K562 (cell line): ENCODE results near the gene ZNF785. TPM values are rescaled to one million over a fixed set of nuclear protein-coding genes. Genes with fewer than 3 reads are reported as not detected.

ENCODE experiments used
- CBFA2T2 ChIP-seq: fragments of 450-650 bp; conservative IDR thresholded peaks from 2 replicates; pipeline ENCODE4 v1.6.1; 2017; ENCODE audit warnings: mild to moderate bottlenecking
- CSDE1 ChIP-seq, 2 experiments: fragments of 450-650 bp; IDR thresholded peaks; 2 replicates each; pipeline ENCODE4 v1.6.1; 2016; ENCODE audit warnings: mild to moderate bottlenecking in 1 of 2
- E2F5 ChIP-seq: sonication (generic); formaldehyde crosslinking; IDR thresholded peaks from 2 replicates; pipeline ENCODE4 v1.8.0; 2022; ENCODE audit warnings: mild to moderate bottlenecking, missing genetic modification reagents
- EP400 ChIP-seq: fragments of 450-650 bp; IDR thresholded peaks from 2 replicates; pipeline ENCODE4 v1.6.1; 2017; ENCODE audit warnings: antibody characterized with exemption, mild to moderate bottlenecking, moderate library complexity
- GTF2F1 ChIP-seq: IDR thresholded peaks from 2 replicates; pipeline ENCODE4 v1.6.1; 2011; ENCODE audit warnings: low read depth, low read length, improper control_type of control experiment
- KAT8 ChIP-seq: fragments of 450-650 bp; IDR thresholded peaks from 2 replicates; pipeline ENCODE4 v1.6.1; 2016; ENCODE audit warnings: low read depth, mild to moderate bottlenecking
- MXI1 ChIP-seq: IDR thresholded peaks from 2 replicates; pipeline ENCODE4 v1.6.1; 2011; ENCODE audit warnings: low read depth, mild to moderate bottlenecking, improper control_type of control experiment, low read length
- NR4A1 ChIP-seq, 2 experiments: fragments of 250-450 bp in 1 of 2; fragments of 450-650 bp in 1 of 2; sonication (Bioruptor Pico) in 1 of 2; IDR thresholded peaks; 2 replicates each; pipeline versions ENCODE4 v1.4.0 to v1.6.1; 2016 to 2020; ENCODE audit warnings: mild to moderate bottlenecking in 2 of 2, missing compliant biosample characterization in 1 of 2, missing genetic modification characterization in 1 of 2, moderate library complexity in 1 of 2
- POLR2A ChIP-seq: fragments of 450-650 bp; conservative IDR thresholded peaks from 2 replicates; pipeline ENCODE4 v1.6.1; 2016
- POLR2AphosphoS5 ChIP-seq: IDR thresholded peaks from 2 replicates; pipeline ENCODE4 v1.6.1; 2011; ENCODE audit warnings: mild to moderate bottlenecking, low read depth, low read length, moderate library complexity; ENCODE audit not compliant: control insufficient read depth, insufficient read depth
- RB1 ChIP-seq: fragments of 450-650 bp; IDR thresholded peaks from 2 replicates; pipeline ENCODE4 v1.6.1; 2017; ENCODE audit warnings: low read depth, mild to moderate bottlenecking
- RUNX1 ChIP-seq: sonication (generic); IDR thresholded peaks from 2 replicates; pipeline ENCODE4 v1.6.1; 2016; ENCODE audit warnings: antibody characterized with exemption, low read depth
- SUPT5H ChIP-seq: fragments of 450-650 bp; IDR thresholded peaks from 2 replicates; pipeline ENCODE4 v1.6.1; 2016
- TARDBP ChIP-seq: fragments of 450-650 bp; IDR thresholded peaks from 2 replicates; pipeline ENCODE4 v1.6.1; 2016
- TEAD2 ChIP-seq: fragments of 450-650 bp; IDR thresholded peaks from 2 replicates; pipeline ENCODE4 v1.6.1; 2016; ENCODE audit warnings: missing genetic modification characterization, control low read depth, missing compliant biosample characterization
- ZBTB8A ChIP-seq: fragments of 450-650 bp; IDR thresholded peaks from 2 replicates; pipeline ENCODE4 v1.6.1; 2018; ENCODE audit warnings: mild to moderate bottlenecking, moderate library complexity; ENCODE audit not compliant: partially characterized antibody
- ZBTB9 ChIP-seq: fragments of 450-650 bp; formaldehyde crosslinking; IDR thresholded peaks from 2 replicates; pipeline ENCODE4 v1.4.0; 2020; ENCODE audit warnings: mild to moderate bottlenecking, moderate library complexity
- ZNF384 ChIP-seq: IDR thresholded peaks from 2 replicates; pipeline ENCODE4 v1.6.1; 2012; ENCODE audit warnings: low read depth, low read length, improper control_type of control experiment
- ZNF511 ChIP-seq: sonication (generic); formaldehyde crosslinking; IDR thresholded peaks from 2 replicates; pipeline ENCODE4 v1.8.0; 2022; ENCODE audit warnings: mild to moderate bottlenecking, missing genetic modification reagents
- ZNF583 ChIP-seq: fragments of 250-450 bp; sonication (Bioruptor Pico); IDR thresholded peaks from 2 replicates; pipeline ENCODE4 v1.4.0; 2020
- ZNF668 ChIP-seq: fragments of 250-450 bp; sonication (Bioruptor Pico); IDR thresholded peaks from 2 replicates; pipeline ENCODE4 v1.8.0; 2022; ENCODE audit warnings: mild to moderate bottlenecking, inconsistent platforms
- polyA plus RNA-seq, 8 experiments: library from polyadenylated mRNA; depleted of rRNA in 4 of 8; stranded (reverse) in 5 of 8; unstranded in 3 of 8; fragments of >200 nt; fragmentation: Nextera tagmentation in 2 of 8; fragmentation: Illumina TruSeq in 1 of 8; extraction: Ambion mirVana in 2 of 8; extraction: Trizol in 1 of 8; gene quantifications; 2 replicates each; pipeline versions ENCODE4 v1.2.1 to v1.2.3, GENCODE V29; 2011 to 2014; ENCODE audit warnings: inconsistent platforms in 1 of 8, missing spikeins in 1 of 8
- total RNA-seq, 7 experiments: library from RNA; depleted of rRNA in 6 of 7; stranded (reverse); fragments of >200 nt in 6 of 7; fragmentation: Illumina TruSeq in 2 of 7; extraction: Trizol in 2 of 7; gene quantifications; 2 replicates each; pipeline versions ENCODE4 v1.2.1 to v1.2.3, GENCODE V29; 2011 to 2021; ENCODE audit warnings: low replicate concordance in 1 of 7
- TF ChIP-seq, protein P1 (sequence below), 2 experiments: IDR thresholded peaks; 2 replicates each; pipeline ENCODE4 v1.6.1; 2011; ENCODE audit warnings: borderline replicate concordance in 1 of 2, control low read depth in 1 of 2, low read depth in 1 of 2, low read length in 1 of 2, mild to moderate bottlenecking in 1 of 2, mixed read lengths in 1 of 2, moderate library complexity in 1 of 2; ENCODE audit not compliant: insufficient read depth in 1 of 2, insufficient read length in 1 of 2, poor library complexity in 1 of 2, severe bottlenecking in 1 of 2; ENCODE audit errors: extremely low read depth in 1 of 2
- TF ChIP-seq, protein P2 (sequence below): fragments of 250-450 bp; sonication (Bioruptor Pico); IDR thresholded peaks from 2 replicates; pipeline ENCODE4 v1.5.0; 2021
- TF ChIP-seq, protein P3 (sequence below): fragments of 450-650 bp; formaldehyde crosslinking; IDR thresholded peaks from 2 replicates; pipeline ENCODE4 v1.4.0; 2020; ENCODE audit warnings: mild to moderate bottlenecking, moderate library complexity

The ZNF785 gene
- total and polyA plus RNA-seq, 9 of the 15 experiments (the other 6 are each of a cell fraction or from before 2014, with no cell fraction given) = 0.64 to 11.0 (median 6.4) TPM

GRCh38 chr16:30535777-30536190 is 49.7 kb downstream of the ZNF785 start (continued):
- TF ChIP-seq, protein P1, sequence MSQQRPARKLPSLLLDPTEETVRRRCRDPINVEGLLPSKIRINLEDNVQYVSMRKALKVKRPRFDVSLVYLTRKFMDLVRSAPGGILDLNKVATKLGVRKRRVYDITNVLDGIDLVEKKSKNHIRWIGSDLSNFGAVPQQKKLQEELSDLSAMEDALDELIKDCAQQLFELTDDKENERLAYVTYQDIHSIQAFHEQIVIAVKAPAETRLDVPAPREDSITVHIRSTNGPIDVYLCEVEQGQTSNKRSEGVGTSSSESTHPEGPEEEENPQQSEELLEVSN (IDR thresholded peaks at IDR 0.05; ENCODE audit: borderline replicate concordance in 1 of 2, extremely low read depth in 1 of 2, insufficient read depth in 1 of 2, insufficient read length in 1 of 2, low read depth in 1 of 2, low read length in 1 of 2, poor library complexity in 1 of 2, severe bottlenecking in 1 of 2) = peak; percentile 88 to 92
- TF ChIP-seq E2F5 (peak; percentile 86; the same call in 1 of the 2 replicates), KAT8 (no peak), RB1 (peak; percentile 63), RUNX1 (no peak), ZNF583 (no peak), ZNF668 (no peak), GTF2F1 (no peak), CBFA2T2 (0 out of 2 replicates have a peak, but pooled peaks have one; percentile 10), ZBTB8A (no peak), TEAD2 (no peak), TARDBP (peak; percentile 22; the same call in 1 of the 2 replicates), POLR2A (peak; percentile 12; the same call in 1 of the 2 replicates), POLR2AphosphoS5 (0 out of 2 replicates have a peak, but pooled peaks have one; percentile 45), NR4A1 (CRISPR knock-in tag; IDR thresholded peaks at IDR 0.05) (no peak), NR4A1 (tag; IDR thresholded peaks at IDR 0.05) (no peak), ZNF511 (CRISPR knock-in tag) (peak; percentile 89), ZNF384 (peak; percentile 23; the same call in 1 of the 2 replicates), EP400 (peak; percentile 90), CSDE1 (IDR thresholded peaks at IDR 0.05) (no peak), MXI1 (0 out of 2 replicates have a peak, but pooled peaks have one; percentile 30), ZBTB9 (CRISPR knock-in tag) (no peak), SUPT5H (0 out of 2 replicates have a peak, but pooled peaks have one; percentile 17)
- TF ChIP-seq, protein P2, sequence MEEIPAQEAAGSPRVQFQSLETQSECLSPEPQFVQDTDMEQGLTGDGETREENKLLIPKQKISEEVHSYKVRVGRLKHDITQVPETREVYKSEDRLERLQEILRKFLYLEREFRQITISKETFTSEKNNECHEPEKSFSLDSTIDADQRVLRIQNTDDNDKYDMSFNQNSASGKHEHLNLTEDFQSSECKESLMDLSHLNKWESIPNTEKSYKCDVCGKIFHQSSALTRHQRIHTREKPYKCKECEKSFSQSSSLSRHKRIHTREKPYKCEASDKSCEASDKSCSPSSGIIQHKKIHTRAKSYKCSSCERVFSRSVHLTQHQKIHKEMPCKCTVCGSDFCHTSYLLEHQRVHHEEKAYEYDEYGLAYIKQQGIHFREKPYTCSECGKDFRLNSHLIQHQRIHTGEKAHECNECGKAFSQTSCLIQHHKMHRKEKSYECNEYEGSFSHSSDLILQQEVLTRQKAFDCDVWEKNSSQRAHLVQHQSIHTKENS (CRISPR knock-in tag) = no peak
- TF ChIP-seq, protein P3, sequence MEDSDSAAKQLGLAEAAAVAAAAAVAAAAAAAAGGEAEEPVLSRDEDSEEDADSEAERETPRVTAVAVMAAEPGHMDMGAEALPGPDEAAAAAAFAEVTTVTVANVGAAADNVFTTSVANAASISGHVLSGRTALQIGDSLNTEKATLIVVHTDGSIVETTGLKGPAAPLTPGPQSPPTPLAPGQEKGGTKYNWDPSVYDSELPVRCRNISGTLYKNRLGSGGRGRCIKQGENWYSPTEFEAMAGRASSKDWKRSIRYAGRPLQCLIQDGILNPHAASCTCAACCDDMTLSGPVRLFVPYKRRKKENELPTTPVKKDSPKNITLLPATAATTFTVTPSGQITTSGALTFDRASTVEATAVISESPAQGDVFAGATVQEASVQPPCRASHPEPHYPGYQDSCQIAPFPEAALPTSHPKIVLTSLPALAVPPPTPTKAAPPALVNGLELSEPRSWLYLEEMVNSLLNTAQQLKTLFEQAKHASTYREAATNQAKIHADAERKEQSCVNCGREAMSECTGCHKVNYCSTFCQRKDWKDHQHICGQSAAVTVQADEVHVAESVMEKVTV (CRISPR knock-in tag) = peak; percentile 43; the same call in 1 of the 2 replicates
